HG03575 (cell line): ENCODE measurements around the gene ROBO1.

Experiments
- ATAC-seq: cut with Tn5 transposase; IDR thresholded peaks from one replicate; pipeline ENCODE4 v1.9.1; 2021; ENCODE audit not compliant: unreplicated experiment, insufficient number of reproducible peaks, low FRiP score; ENCODE audit errors: extremely low read depth

The ROBO1 gene

DNA sequence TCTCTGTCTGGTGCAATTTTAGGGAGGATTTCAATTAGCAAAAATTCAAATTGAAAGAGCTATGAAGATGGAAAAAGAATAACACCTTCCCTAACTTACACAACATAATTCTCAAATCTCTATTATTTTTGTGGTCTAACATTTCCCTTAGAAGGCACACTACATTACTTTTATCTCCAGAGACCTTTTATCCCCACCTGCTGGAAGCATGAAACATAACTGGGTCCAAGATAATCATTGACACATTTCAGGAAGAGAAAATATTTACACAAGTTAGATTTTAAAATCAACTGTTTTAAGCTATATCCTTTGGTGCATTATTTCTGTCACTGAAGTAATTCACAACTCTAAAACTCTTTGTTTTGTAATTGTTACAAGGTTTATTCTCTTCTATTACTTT lies 779.5 kb downstream of the ROBO1 start:
- ATAC-seq: no peak

DNA sequence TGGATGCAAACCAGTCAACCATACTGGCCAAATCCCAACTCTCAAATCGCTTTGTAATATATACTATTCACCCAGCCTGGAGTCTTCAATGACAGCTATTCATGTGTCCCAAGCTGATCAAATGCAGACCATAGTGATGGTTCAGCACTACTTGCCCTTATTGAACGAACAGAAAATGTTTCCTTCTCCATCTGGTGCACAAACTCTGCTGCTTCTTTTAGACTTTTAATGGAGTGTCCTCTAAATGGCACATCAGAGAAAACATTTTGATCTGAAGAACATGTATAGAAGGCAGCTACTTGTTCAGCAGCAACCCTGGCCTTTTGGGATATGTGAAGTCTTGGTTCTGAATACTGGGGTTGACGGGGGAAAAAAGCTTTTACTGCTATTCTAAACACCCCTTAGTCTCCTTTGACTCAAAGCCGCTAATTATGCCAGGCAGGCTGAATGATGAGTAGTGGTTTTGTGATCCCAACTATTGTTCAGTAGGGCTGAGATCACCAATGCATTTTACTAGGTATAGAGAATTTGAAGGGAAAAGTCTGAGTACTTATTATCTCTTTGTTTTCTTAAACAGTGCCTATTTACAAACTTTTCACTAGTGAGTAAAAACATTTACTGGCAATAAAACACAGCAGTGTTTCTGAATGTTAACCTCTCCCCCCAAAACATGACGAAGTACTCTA lies 781.2 kb downstream of the ROBO1 start:
- ATAC-seq: no peak

DNA sequence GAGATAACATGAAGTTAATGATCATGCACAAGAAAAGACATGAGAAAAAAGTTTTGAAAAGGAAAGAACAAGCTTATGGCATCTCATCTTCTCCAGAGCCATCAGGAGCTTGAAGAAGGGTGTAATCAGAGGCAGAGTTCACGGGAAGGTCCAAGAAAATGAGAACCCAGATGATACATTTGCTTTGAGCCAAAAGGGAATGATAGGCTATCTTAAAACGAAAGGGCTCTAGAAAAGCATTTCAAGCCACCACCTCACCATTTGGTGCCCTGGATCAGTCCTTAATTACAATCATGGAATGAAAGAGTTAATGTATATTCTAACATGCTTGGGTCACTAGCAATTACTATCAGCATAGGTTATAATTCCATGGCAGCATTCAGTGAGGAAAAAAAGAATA lies 781.8 kb downstream of the ROBO1 start:
- ATAC-seq: no peak

DNA sequence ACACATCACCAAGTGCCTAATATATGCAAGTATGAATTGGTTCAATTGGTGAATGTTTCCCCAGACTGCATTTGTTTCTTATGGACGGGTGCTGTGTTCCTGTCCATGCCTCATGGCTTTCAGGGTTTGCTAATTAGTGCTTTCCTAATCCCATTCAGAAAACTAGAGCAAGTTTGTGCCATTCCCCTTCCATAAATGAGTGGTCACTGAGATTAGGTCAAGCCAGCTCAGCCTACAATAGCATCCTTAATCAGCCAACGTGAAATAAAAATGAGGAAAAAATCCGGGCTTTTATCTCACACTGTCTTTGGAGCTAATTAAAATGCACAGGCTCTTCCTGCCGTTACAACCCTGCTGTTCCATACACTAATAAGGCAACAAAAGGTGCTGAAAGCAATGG lies 788.8 kb downstream of the ROBO1 start:
- no peak for ATAC-seq

DNA sequence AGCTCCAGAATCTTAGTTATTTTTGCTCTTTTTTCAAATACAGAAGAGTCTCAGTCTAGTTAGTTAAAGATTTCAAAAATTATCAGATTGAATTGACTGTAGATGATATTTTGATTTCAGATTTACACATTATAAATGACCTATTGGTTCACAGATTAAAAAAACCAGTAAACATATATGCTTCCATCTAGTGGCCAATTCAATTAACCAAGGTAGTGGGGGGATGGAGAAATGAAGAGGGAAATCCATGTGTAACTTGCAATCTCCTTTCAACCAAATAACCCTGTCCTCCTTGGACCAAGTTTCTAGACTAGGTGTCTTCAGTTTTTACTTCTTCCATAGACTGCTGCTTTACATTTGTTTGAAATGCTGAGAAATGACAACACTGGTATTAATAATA lies 789.8 kb downstream of the ROBO1 start:
- no peak for ATAC-seq

DNA sequence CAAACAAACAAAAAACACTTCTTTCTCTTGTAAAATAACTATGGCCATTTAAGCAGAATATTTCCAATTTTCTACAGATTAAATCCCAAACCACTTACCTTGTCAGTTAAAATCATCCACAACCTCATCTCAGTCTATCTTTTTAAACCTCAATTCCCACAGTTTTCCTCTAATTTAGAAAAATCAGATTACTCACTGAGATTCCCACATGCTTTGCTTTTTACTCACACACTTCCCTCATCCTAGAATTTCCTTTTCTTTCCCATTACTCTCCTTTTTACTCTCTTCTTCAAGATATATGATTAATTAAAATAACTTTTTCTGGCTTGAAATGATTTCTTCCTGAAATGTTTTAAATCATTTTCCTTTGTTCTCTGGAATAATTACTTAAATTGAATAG lies 790.7 kb downstream of the ROBO1 start:
- ATAC-seq: no peak

DNA sequence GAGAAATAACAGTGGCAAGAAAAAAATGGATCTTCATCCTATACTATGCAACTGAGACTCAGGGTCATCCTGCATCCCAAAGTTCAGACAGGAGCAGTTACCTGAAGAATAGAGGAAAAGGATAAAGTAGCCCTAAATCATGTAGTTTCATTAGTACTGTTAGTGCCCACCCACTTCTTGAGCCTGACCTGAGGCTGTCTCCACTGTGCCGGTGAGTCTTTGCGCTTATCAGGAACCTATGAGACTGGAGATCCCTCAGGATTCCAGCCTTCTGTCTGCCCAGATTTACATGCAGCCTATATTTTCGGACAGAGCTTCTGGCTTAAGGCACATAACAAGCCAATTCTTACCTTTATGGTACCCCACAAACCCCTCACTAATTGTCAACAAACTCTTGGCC lies 791.6 kb downstream of the ROBO1 start:
- ATAC-seq: no peak

DNA sequence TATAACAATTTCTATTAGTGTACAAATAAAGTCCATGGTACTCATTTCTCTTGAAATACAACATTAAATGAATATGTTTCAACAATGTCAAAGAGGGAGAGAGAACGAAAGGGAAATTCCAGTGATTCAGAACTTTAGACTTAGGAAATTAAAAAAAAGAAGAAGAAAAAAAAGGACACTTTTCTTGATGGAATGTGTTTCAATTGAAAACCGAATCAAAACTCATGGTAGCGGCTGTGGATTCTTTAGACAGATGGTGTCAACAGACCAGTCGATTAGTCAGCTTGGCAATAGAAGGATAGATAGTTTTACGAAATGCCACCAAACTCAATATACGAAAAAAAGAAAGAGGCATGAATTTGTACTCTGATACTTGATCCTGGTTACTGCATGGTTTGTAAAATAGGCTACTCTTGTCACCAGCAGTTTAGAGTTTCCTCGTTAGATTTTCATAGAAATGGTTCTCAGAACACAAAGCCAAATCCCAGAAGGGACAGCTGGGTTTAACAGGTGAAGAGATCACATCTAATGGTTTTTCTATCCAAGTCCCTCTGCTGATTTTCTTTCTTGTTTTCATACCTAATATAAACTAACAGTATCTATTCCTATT lies 793.5 kb downstream of the ROBO1 start:
- no peak for ATAC-seq

DNA sequence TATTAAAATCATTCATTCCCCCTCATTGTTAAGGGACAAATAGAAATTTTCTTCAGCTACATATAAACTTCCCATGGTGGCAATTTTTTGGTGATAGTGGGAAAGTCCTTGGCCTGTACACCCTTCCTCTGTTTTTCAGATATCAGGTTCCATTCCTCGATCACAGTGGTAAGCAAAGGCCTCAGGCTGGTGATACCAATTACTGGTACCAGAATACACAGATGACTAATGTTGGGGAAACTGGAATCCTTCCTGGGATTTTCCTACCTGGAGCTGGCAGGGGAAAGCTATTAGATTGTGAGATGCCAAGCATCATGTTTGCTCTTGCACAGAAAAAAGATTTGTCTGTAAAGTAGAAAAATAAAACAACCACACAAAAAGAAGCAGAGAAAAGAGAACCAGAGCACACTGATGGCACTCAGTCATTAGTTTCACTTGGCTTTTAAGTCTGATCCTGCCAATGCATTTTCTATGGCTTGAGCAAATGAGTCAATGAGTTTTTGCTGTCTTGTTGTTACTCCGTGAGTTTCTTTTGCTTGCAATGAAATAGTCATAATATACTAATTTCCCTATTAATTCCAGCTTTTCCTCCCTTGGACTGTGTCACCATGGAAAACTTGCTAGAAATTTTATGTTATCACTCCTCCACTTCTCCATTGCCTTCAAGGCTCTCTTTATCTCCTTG lies 795.0 kb downstream of the ROBO1 start:
- ATAC-seq: no peak

DNA sequence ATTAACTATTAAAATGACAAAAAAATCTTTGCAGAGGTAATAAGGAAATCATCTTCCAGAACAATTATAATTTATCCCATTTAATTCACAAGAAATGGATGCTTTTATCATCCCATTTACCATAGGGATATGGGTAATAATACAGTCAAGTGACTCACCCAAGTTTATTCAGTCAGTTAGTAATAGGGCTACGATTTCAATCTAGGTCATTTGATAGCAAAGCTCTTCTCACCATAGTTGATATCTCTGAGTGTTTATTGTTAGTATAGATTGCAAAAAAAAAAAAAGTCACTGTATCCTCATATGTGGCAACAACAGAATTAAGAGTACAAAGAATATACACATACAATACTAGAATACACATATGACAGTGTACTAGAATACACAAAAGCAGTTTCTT lies 797.1 kb downstream of the ROBO1 start:
- no peak for ATAC-seq

DNA sequence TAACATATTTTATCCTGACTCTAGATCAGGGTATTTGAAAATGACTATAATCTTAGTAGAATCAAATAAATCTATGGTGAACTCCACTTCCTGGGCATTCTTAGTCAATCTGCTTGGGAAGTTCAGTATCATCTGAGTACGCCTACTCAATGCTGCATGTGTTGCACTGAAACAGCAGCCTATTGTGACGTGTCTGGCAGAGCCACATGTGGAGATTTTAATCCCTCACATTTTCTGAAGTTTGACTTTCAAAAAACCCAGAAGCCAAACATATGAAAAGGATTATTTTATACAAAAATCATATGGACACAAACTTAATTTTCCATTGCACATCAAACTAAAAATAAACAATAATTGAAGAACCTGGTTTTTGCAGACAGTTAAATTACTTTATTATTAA lies 798.3 kb downstream of the ROBO1 start:
- no peak for ATAC-seq

DNA sequence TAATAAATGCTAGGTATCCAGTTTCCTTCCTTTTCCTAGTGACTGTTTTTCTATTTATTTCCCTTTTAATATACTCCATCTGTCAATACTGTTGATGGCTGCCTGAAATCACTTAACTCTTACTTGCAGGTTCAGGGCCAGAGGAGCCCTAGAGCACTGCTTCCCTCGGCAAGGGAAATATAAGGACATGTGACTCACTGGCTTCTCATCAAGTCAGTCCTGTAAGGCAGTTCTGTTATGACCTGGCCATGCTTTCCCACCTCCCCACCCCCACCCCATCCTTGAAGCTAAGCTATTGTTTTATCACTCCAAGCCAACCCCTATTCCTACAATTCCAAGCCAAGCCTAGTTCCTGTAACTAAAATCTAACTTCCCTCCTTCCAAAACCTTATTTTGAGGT lies 800.7 kb downstream of the ROBO1 start:
- no peak for ATAC-seq

DNA sequence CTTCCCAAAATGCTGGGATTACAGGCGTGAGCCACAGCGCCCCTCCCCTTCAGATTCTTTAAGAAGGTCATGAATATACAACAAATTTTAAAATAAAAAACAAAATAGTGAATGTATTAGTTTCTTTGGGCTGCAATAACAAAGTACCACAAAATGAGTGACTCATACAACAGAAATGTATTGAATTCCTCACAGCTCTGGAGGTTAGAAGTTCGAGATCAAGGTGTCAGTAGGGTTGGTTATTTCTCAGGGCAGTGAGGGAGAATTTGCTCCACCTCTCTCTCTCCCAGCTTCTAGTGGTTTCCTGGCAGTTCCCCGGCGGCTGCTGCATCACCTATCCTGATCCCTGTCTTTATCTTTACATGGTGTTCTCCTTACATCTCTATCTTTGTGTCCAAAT lies 804.0 kb downstream of the ROBO1 start:
- ATAC-seq: no peak

DNA sequence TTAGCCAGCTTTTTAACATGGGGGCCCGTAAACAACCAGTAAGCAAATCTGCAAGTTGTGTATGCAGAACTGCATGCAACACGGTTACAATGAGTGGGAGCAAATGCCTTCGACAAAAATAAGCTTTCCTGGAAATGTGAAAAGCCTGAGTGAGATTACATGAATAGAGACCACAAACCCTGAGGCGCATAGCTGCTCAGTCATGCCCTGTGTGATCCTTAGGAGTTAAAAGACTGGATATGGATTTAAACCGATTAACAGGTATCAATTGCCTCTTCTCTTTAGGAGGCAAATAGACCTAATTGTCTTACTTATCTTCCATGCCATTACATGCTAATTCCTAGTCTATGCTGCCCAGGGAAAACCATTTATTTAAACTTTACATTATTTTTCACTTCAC lies 810.3 kb downstream of the ROBO1 start:
- ATAC-seq: no peak

DNA sequence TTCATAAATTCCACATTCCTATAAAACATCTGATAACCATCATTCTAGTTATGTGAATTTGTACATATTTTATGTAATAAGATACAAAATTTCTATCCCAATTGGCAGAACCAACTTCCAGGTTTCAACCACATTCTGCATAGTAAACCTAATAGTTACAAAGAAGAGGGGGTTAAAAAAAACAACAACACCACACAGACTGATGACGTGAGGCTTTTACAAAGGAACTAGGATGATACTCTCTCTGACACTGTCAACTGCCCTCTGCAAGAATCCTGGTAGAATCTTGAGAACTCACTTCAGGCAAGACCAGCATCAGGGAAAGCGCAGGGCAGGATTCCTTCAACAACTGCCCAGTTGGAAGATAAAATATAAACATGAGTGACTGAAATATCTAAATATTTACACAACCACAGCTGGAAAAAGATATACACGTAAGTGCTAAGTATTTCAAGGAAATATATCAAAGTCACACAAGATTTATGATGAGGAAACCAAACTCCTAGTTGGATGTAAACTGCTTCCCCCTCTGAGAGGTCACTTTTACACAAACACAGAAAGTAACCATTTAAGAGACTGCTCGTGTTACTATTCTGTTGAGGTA lies 816.4 kb downstream of the ROBO1 start:
- ATAC-seq: no peak

DNA sequence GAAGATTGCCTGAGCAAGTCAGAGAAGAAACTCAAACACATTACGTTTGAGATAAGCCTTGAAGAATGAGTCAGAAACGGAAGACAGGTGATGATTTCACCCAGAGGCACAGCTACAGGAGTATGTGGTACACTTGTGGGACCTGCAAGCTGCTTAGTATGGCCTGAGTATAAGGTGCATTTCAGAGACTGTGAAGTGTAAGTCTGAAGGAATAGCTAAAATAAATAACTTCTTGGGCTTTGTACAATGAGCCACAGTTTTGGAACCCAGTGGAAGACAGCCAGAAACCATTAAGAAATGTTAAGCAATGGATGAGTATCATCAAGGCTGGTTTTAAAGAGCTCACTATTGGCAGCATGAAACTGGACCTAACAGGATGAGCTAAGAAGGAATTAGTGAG lies 826.2 kb downstream of the ROBO1 start:
- ATAC-seq: no peak

DNA sequence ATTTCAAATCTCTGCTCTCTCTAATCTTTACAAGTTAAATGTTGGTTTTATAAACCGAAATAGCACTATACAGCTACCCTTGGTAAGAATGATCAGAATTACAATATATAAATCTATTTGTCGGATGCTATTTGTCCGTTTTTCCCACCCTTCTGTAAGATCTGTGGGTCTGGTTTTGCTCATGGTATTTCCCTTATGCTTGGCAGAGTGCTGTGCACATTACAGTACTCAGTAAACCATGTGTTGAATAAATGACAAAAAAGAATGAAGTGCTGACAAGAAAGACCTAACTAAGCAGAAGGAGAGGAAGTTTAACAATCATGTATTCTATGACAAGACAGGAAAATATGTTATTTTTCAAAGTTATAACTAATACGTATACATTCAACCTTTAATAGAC lies 827.2 kb downstream of the ROBO1 start:
- no peak for ATAC-seq

DNA sequence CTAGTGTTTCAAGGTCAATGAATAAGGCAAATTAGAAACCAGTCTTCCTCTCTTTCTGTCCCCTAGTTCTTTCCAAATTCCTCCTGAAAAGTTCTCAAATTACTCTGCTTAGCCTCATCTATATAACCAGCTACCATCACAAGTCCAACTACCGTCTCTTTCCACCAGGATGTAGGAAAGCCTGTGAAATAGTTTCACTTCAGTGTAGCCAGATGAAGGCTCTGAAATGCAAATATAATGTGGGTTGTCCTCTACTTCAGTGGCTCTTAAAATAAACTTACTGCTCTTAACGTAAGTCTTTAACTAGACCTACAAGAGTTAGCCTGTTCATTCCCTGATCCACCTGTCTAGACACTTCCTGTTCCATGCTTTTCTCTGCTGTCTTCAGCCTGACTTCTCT lies 827.7 kb downstream of the ROBO1 start:
- no peak for ATAC-seq

DNA sequence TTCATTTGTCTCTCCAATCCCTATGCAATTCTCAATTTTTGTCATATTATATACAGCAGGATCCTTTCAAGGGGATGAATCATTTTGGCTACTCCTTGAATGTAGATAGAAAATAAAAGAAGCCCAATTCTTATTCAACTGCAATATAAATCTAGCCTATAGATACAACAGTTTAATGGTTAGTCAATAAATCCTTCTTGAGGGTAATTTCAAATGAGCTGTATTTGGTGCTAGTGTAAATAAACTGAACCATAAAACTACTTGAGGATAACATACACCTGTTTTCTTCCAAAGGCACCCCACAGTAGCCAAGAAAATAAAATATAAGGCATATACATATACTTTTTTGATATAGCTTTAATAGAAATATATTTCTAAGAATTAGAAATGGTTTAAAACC lies 830.3 kb downstream of the ROBO1 start:
- no peak for ATAC-seq

DNA sequence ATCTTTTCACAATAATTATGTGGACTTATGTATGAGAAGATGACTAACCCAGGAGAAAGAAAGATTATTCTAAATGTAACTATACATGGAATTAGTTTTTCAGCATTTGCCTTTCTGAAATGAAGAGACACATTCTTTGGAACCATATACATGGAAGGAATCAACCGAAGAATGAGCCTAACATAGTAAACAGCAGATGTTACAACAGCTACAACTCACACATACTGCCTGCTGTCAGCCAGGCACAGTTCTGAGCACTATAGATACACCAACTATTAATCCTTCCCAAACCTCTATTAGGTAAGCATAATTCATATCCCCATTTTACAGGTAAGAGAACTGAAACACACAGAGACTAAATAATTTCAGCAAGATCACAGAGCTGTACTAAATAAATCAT lies 840.0 kb downstream of the ROBO1 start:
- ATAC-seq: no peak
